PC-3 (cell line): ENCODE measurements around the gene PLCB4. TPM values are rescaled to one million over a fixed set of nuclear protein-coding genes. Genes with fewer than 3 reads are reported as not detected.

Experiments
- ATAC-seq: fragments of 200-7000 bp; cut with Tn5 transposase; 2 replicates; pipeline ENCODE4 v1.9.1; 2020; ENCODE audit warnings: mild to moderate bottlenecking, moderate library complexity
- BruUV-seq: library from RNA; stranded (reverse); fragments of 400-500 nt; replicated peaks from 2 replicates; lab custom pipeline; 2021; lab: Mats Ljungman, UMichigan
- CTCF ChIA-PET: fragments of 300-600 bp; sonication (Branson Sonifier 250); formaldehyde crosslinking; loops from one replicate; lab custom pipeline; 2022; ENCODE audit warnings: antibody characterized with exemption; lab: Charles Lee
- POLR2A ChIA-PET: fragments of 300-600 bp; sonication (Branson Sonifier 250); formaldehyde crosslinking; loops from one replicate; lab custom pipeline; 2022; ENCODE audit warnings: antibody characterized with exemption; ENCODE audit not compliant: unreplicated experiment; lab: Charles Lee
- DNase-seq: peaks from one replicate; pipeline ENCODE4 v3.0.0-alpha.2; 2015
- H2AFZ ChIP-seq: fragments of 300-600 bp; sonication (generic); 2 replicates; pipeline ENCODE4 v1.6.0; 2016; ENCODE audit warnings: antibody characterized with exemption, low read length
- H3F3A ChIP-seq: fragments of 300-600 bp; sonication (generic); one replicate; pipeline ENCODE4 v1.6.0; 2017; ENCODE audit warnings: antibody characterized with exemption, low read length, control low read depth, mild to moderate bottlenecking; ENCODE audit not compliant: unreplicated experiment
- H3K27ac ChIP-seq: fragments of 300-600 bp; sonication (generic); 2 replicates; pipeline ENCODE4 v1.5.1; 2016; ENCODE audit warnings: mild to moderate bottlenecking, low read length
- H3K27me3 ChIP-seq: fragments of 300-600 bp; sonication (generic); 2 replicates; pipeline ENCODE4 v1.6.1; 2016; ENCODE audit warnings: low read length, mixed read lengths
- H3K36me3 ChIP-seq: fragments of 300-600 bp; sonication (generic); 2 replicates; pipeline ENCODE4 v1.6.1; 2016; ENCODE audit warnings: low read depth, mixed run types, low read length, mixed read lengths
- H3K4me1 ChIP-seq: fragments of 300-600 bp; sonication (generic); 2 replicates; pipeline ENCODE4 v1.5.1; 2016; ENCODE audit warnings: low read length; ENCODE audit not compliant: insufficient read depth
- H3K4me2 ChIP-seq: fragments of 300-600 bp; sonication (generic); 2 replicates; pipeline ENCODE4 v1.6.0; 2016; ENCODE audit warnings: low read length
- H3K4me3 ChIP-seq: fragments of 300-600 bp; sonication (generic); 2 replicates; pipeline ENCODE4 v1.5.1; 2016; ENCODE audit warnings: mild to moderate bottlenecking, low read length, mixed read lengths
- H3K79me2 ChIP-seq: fragments of 300-600 bp; sonication (generic); 2 replicates; pipeline ENCODE4 v1.6.1; 2017; ENCODE audit warnings: low read length, mixed read lengths
- H3K9ac ChIP-seq: fragments of 300-600 bp; sonication (generic); 2 replicates; pipeline ENCODE4 v1.6.0; 2016; ENCODE audit warnings: mild to moderate bottlenecking, low read length
- H3K9me2 ChIP-seq: fragments of 300-600 bp; sonication (generic); replicated peaks from 2 replicates; pipeline ENCODE4 v1.6.1; 2016; ENCODE audit warnings: mixed run types, low read length, mixed read lengths
- H3K9me3 ChIP-seq: fragments of 300-600 bp; sonication (generic); 2 replicates; pipeline ENCODE4 v1.6.1; 2016; ENCODE audit warnings: low read length, mixed read lengths
- H4K20me1 ChIP-seq: fragments of 300-600 bp; sonication (generic); 2 replicates; pipeline ENCODE4 v1.6.1; 2016; ENCODE audit warnings: low read length, mixed read lengths
- CTCF ChIP-seq: fragments of 300-600 bp; sonication (generic); conservative IDR thresholded peaks from 2 replicates; pipeline ENCODE4 v1.5.1; 2017; ENCODE audit warnings: antibody characterized with exemption, low read depth, mild to moderate bottlenecking, low read length
- EZH2 ChIP-seq: fragments of 300-600 bp; sonication (generic); IDR thresholded peaks from one replicate; pipeline ENCODE4 v1.6.1; 2017; ENCODE audit warnings: antibody characterized with exemption, mild to moderate bottlenecking, low read length; ENCODE audit not compliant: unreplicated experiment
- EZH2phosphoT487 ChIP-seq: fragments of 300-600 bp; sonication (generic); IDR thresholded peaks from 2 replicates; pipeline ENCODE4 v1.6.1; 2018; ENCODE audit warnings: mild to moderate bottlenecking, antibody characterized with exemption, low read length, borderline replicate concordance
- intact Hi-C: fragments of 100-400 bp; cut with micrococcal nuclease; formaldehyde crosslinking; loops from 2 replicates; pipeline ENCODE4 v1.9.0; 2023
- total RNA-seq: library from RNA; depleted of rRNA; stranded (reverse); fragments of >200 nt; gene quantifications from 2 replicates; pipeline ENCODE4 v1.2.3, GENCODE V29; 2014

Gene PLCB4
- total RNA-seq, 1 experiment from 2014 or later = 25.4 TPM

GRCh38 chr20:9220874-9221547 lies 152.1 kb downstream of the PLCB4 start:
- Histone ChIP-seq H4K20me1 (no peaks in the 10 kb centered on the region), H3K9me2 (no peaks in the 10 kb centered on the region), H3K79me2 (no peaks in the 10 kb centered on the region), H3K9ac (no peak overlapping the region), H3K36me3 (no peaks in the 10 kb centered on the region), H2AFZ (no peak overlapping the region), H3K27ac (no peak overlapping the region), H3F3A (no peaks in the 10 kb centered on the region), H3K4me2 (no peak overlapping the region), H3K4me1 (no peaks in the 10 kb centered on the region), H3K9me3 (no peaks in the 10 kb centered on the region), H3K27me3 (no peaks in the 10 kb centered on the region), H3K4me3 (no peak overlapping the region)
- BruUV-seq = no TSS peak
- DNase-seq (no peak), ATAC-seq (no peak)
- TF ChIP-seq CTCF = no peak
- TF ChIP-seq EZH2phosphoT487 = no peak
- TF ChIP-seq EZH2 = no peak
- ChIA-PET POLR2A (interaction anchor here (0.5 kb wide), 1 partner anchor 32 kb away, joined by 3 read pairs; no protein-coding TSS in a partner anchor), CTCF (no interaction called here)
- intact Hi-C loops = no loop called here

- no peak for TF ChIP-seq CTCF
- TF ChIP-seq EZH2phosphoT487 = no peak
- TF ChIP-seq EZH2 = no peak
- DNase-seq (no peak), ATAC-seq (no peak)
- Histone ChIP-seq H3F3A (no peaks in the 10 kb centered on the region), H2AFZ (no peak overlapping the region), H3K4me1 (no peaks in the 10 kb centered on the region), H3K9me2 (no peaks in the 10 kb centered on the region), H3K27me3 (no peaks in the 10 kb centered on the region), H3K9me3 (no peaks in the 10 kb centered on the region), H3K79me2 (no peaks in the 10 kb centered on the region), H3K36me3 (no peaks in the 10 kb centered on the region), H3K4me3 (no peak overlapping the region), H3K4me2 (no peak overlapping the region), H4K20me1 (no peaks in the 10 kb centered on the region), H3K9ac (no peak overlapping the region), H3K27ac (no peak overlapping the region)
- BruUV-seq = no TSS peak
- intact Hi-C loops = no loop called here
- ChIA-PET CTCF (no interaction called here), POLR2A (no interaction called here)
Measured at GRCh38 chr20:9223296-9223695, 154.4 kb downstream of the PLCB4 start.

- H3K4me3 ChIP-seq = no peak overlapping the region
- no peaks in the 10 kb centered on the region for H3K9me2 ChIP-seq
- TF ChIP-seq CTCF (no peak), EZH2 (no peak), EZH2phosphoT487 (no peak)
- no peaks in the 10 kb centered on the region for H3K36me3 ChIP-seq
- H3F3A ChIP-seq = no peaks in the 10 kb centered on the region
- H3K9me3 ChIP-seq = no peaks in the 10 kb centered on the region
- intact Hi-C loops = no loop called here
- H3K27ac ChIP-seq = no peak overlapping the region
- no peak overlapping the region for H2AFZ ChIP-seq
- no peak overlapping the region for H3K9ac ChIP-seq
- H4K20me1 ChIP-seq = no peaks in the 10 kb centered on the region
- H3K4me2 ChIP-seq = no peak overlapping the region
- no peaks in the 10 kb centered on the region for H3K27me3 ChIP-seq
- H3K79me2 ChIP-seq = no peaks in the 10 kb centered on the region
- no TSS peak for BruUV-seq
- CTCF ChIA-PET = no interaction called here
- no peak for ATAC-seq
- POLR2A ChIA-PET = interaction anchor here (0.7 kb wide), 1 partner anchor 366 kb away, joined by 5 read pairs; no protein-coding TSS in a partner anchor
- no peak for DNase-seq
- H3K4me1 ChIP-seq = peaks cover 9% of the 10 kb centered on the region; the same call in 1 of the 2 replicates
Measured at GRCh38 chr20:9225879-9226278, 157.0 kb downstream of the PLCB4 start.
